RWPE1 (cell line): ENCODE results near the gene ARAP2.

Experiments
- CTCF ChIA-PET: fragments of 350-600 bp; sonication (Branson Sonifier 250); formaldehyde crosslinking; extraction: SDS; loops from one replicate; lab custom pipeline; 2021; lab: Yijun Ruan, JAX
- POLR2A ChIA-PET: fragments of 400-600 bp; formaldehyde crosslinking; extraction: SDS; loops from one replicate; lab custom pipeline; 2020; ENCODE audit warnings: antibody characterized with exemption; ENCODE audit not compliant: low non-redundant PET; lab: Yijun Ruan, JAX
- DNase-seq: peaks from one replicate; pipeline ENCODE4 v3.0.0; 2012; ENCODE audit warnings: low spot score
- H3K27ac ChIP-seq: fragments of 450-650 bp; 2 replicates; pipeline ENCODE4 v1.5.1; 2017
- CTCF ChIP-seq: fragments of 450-650 bp; conservative IDR thresholded peaks from 2 replicates; pipeline ENCODE4 v1.5.1; 2017; ENCODE audit warnings: low read depth, mild to moderate bottlenecking

The ARAP2 gene

GRCh38 chr4:36043241-36043640 lies 201.1 kb downstream of the ARAP2 start:
- CTCF ChIA-PET, result no interaction called here
- H3K27ac ChIP-seq, result no peak overlapping the region
- no peak for DNase-seq
- no peak for TF ChIP-seq CTCF
- POLR2A ChIA-PET, result no interaction called here

GRCh38 chr4:36042122-36042970 lies 202.0 kb downstream of the ARAP2 start:
- ChIA-PET CTCF (no interaction called here), POLR2A (no interaction called here)
- H3K27ac ChIP-seq, result no peak overlapping the region
- no peak for TF ChIP-seq CTCF
- no peak for DNase-seq

GRCh38 chr4:36041340-36041739 lies 203.0 kb downstream of the ARAP2 start:
- no peak for DNase-seq
- CTCF ChIA-PET, result interaction anchor here (0.6 kb wide), 1 partner anchor 49 kb away, joined by 3 read pairs; no protein-coding TSS in a partner anchor
- no peak for TF ChIP-seq CTCF
- no peak overlapping the region for H3K27ac ChIP-seq
- POLR2A ChIA-PET, result no interaction called here

- TF ChIP-seq CTCF, result no peak
- no peak overlapping the region for H3K27ac ChIP-seq
- ChIA-PET POLR2A (no interaction called here), CTCF (no interaction called here)
- no peak for DNase-seq
These were observed 205.3 kb downstream of the ARAP2 start for GRCh38 chr4:36039026-36039425.

- ChIA-PET POLR2A (no interaction called here), CTCF (no interaction called here)
- H3K27ac ChIP-seq, result no peak overlapping the region
- TF ChIP-seq CTCF, result no peak
- no peak for DNase-seq
These were observed 205.8 kb downstream of the ARAP2 start for GRCh38 chr4:36038491-36038890.

GRCh38 chr4:36037127-36037526 lies 207.2 kb downstream of the ARAP2 start:
- CTCF ChIA-PET, result no interaction called here
- POLR2A ChIA-PET, result no interaction called here
- TF ChIP-seq CTCF, result no peak
- H3K27ac ChIP-seq, result no peak overlapping the region
- no peak for DNase-seq
